Bronchial epithelial cell (primary cell): Measurements from ENCODE around the gene TBC1D22A. TPM values are rescaled to one million over a fixed set of nuclear protein-coding genes. Genes with fewer than 3 reads are reported as not detected.

Experiments used
- DNase-seq: peaks from one replicate; pipeline ENCODE4 v3.0.0-alpha.2; 2010; ENCODE audit warnings: low read depth
- FAIRE-seq: peaks from 2 replicates; lab custom pipeline; 2011; peaks lifted over from hg19 to GRCh38; lab: Jason Lieb, UNC
- H3K27me3 ChIP-seq: 2 replicates; pipeline ENCODE4 v1.5.1; 2011; ENCODE audit warnings: low read length; ENCODE audit not compliant: control insufficient read depth, insufficient read depth
- H3K36me3 ChIP-seq: 2 replicates; pipeline ENCODE4 v1.5.1; 2011; ENCODE audit warnings: low read length; ENCODE audit not compliant: control insufficient read depth, insufficient read depth
- H3K4me3 ChIP-seq: 2 replicates; pipeline ENCODE4 v1.5.1; 2011; ENCODE audit warnings: mild to moderate bottlenecking, low read depth, low read length, control low read depth
- total RNA-seq: library from RNA; depleted of rRNA; stranded (reverse); fragments of >200 nt; gene quantifications from 2 replicates; pipeline ENCODE4 v1.2.1, GENCODE V29; 2014
- TF ChIP-seq, protein P1 (sequence below): IDR thresholded peaks from 2 replicates; pipeline ENCODE4 v1.5.1; 2011; ENCODE audit warnings: mild to moderate bottlenecking, moderate library complexity, low read length, control low read depth, inconsistent platforms; ENCODE audit not compliant: insufficient read depth, severe bottlenecking

Gene TBC1D22A
- total RNA-seq, 1 donor from 2014 or later = 10.0 TPM

DNA sequence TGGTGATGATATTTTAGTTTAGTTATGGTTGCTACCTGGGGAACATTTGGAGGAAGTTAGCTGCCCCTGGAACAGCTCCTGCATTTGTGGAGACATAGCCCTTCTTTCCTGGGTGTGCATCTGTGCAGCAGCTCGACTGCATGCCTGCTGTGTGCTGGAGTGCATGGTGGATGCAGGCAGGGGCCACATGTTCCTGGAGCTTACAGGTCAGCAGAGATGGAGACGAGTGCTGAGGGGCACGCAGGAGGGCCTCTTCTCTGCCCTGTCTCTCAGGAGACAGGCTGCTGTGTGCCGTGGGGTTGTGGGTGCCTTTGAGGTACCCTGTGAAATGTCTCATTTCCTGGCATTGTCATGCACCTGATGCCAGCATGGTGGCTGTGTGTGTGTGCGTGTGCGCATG, 87.5 kb downstream of the TBC1D22A start:
- DNase-seq = no peak
- Histone ChIP-seq H3K36me3 (peaks cover 2% of the 10 kb centered on the region), H3K4me3 (no peak overlapping the region), H3K27me3 (no peaks in the 10 kb centered on the region)
- FAIRE-seq = no peak
- TF ChIP-seq, protein P1, sequence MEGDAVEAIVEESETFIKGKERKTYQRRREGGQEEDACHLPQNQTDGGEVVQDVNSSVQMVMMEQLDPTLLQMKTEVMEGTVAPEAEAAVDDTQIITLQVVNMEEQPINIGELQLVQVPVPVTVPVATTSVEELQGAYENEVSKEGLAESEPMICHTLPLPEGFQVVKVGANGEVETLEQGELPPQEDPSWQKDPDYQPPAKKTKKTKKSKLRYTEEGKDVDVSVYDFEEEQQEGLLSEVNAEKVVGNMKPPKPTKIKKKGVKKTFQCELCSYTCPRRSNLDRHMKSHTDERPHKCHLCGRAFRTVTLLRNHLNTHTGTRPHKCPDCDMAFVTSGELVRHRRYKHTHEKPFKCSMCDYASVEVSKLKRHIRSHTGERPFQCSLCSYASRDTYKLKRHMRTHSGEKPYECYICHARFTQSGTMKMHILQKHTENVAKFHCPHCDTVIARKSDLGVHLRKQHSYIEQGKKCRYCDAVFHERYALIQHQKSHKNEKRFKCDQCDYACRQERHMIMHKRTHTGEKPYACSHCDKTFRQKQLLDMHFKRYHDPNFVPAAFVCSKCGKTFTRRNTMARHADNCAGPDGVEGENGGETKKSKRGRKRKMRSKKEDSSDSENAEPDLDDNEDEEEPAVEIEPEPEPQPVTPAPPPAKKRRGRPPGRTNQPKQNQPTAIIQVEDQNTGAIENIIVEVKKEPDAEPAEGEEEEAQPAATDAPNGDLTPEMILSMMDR = no peak

DNA sequence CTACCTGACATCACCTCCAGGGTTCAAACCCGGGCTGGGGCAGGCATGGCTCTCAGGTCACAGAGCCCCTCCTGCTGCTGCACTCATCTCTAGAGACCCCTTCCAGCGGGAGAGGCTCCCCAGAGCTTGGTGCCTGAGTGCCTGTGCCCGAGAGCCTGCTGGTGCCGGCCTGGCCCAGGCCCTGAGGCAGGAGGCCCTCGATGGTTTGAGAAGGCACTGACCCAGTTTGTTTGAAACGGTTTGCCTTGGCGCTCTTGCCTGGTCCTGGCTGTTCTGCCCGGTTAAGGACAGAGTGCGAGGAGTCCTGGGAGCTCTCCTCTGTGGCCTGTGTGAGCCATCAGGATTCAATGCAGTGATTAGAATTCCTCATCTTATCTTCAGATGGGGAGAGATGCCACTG, 88.9 kb downstream of the TBC1D22A start:
- no peaks in the 10 kb centered on the region for H3K27me3 ChIP-seq
- DNase-seq (no peak), FAIRE-seq (peak; percentile 13)
- H3K36me3 ChIP-seq = peaks cover 2% of the 10 kb centered on the region
- TF ChIP-seq, protein P1 = no peak
- H3K4me3 ChIP-seq = no peak overlapping the region

DNA sequence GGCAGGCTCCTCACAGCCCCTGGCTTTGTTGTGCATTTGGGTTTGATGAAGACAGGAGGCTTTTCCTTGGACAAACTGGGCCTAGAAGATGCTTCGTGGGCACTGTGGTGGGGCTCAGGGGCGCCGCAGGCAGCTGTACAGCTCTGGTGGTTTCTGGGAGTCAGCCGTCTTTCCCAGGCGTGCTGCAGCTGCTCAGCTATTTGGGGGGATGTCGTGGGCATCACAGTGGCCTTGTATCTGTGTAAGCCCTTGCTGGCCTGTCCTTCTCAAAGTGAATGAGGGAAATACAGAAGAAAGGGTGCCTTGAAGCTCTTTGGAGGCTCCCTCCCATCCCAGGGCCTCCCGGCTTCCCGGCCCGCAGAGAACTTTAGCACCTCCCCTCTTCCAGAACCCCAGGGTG, 89.5 kb downstream of the TBC1D22A start:
- TF ChIP-seq, protein P1 = no peak

DNA sequence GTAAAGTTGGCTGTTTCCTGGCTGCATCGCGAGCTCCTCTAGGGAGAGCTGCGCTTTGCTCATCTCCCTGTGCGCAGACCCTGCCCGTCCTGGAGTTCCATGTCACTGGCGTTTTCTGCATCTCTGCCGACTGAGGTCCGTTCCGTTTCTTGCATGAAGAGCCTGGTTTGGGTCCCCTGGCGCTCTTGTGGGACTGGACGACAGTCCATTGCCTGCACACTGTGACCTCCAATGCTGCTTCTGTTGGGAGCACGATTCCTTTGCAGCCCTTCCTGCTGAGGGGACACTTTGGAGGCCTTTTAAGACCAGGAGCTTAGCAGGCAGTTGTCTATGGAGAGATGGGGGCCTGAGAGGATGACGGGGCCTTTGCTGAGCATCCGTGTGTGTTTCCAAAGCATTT, 90.3 kb downstream of the TBC1D22A start:
- FAIRE-seq (no peak), DNase-seq (no peak)
- H3K4me3 ChIP-seq = no peak overlapping the region
- no peaks in the 10 kb centered on the region for H3K27me3 ChIP-seq
- TF ChIP-seq, protein P1 = no peak
- H3K36me3 ChIP-seq = peaks cover 2% of the 10 kb centered on the region

More for the DNA sequence above, 89.5 kb downstream of the TBC1D22A start:
- FAIRE-seq (no peak), DNase-seq (no peak)
- no peak overlapping the region for H3K4me3 ChIP-seq
- H3K27me3 ChIP-seq = no peaks in the 10 kb centered on the region
- H3K36me3 ChIP-seq = peaks cover 2% of the 10 kb centered on the region

DNA sequence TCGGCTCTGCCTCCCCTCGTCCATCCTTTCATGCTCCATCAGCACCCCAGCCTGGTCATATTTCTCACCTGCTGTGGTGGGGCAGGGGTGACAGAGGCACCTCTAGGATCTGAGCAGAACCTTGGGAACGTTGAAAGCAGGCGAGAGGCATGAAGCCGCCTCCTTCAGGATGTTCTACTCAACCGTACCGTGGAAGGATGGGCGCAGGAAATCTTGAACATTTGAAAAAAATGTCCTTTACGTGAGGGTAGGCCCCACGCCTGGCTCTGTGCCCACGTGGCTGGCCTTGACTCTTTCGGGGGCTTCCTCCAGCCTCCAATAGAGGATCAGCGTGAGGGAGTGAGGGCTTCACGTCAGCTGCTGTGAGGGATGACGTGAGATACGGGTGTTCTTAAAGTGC, 90.7 kb downstream of the TBC1D22A start:
- no peak for FAIRE-seq
- no peak for DNase-seq
- Histone ChIP-seq H3K4me3 (no peak overlapping the region), H3K36me3 (peaks cover 2% of the 10 kb centered on the region), H3K27me3 (no peaks in the 10 kb centered on the region)
- TF ChIP-seq, protein P1 = no peak
